Gastroesophageal sphincter (tissue), 3 donors: Measurements from ENCODE around the gene ABHD17C.

Source experiments
- CTCF ChIP-seq, 4 experiments: fragments of 200-600 bp in 2 of 4; fragments of 450-650 bp in 2 of 4; sonication (generic) in 1 of 4; IDR thresholded peaks; one replicate each; pipeline ENCODE4 v1.5.1; 2017 to 2019; ENCODE audit warnings: antibody characterized with exemption in 4 of 4, mild to moderate bottlenecking in 2 of 4, moderate library complexity in 2 of 4
- EP300 ChIP-seq: sonication (generic); formaldehyde crosslinking; IDR thresholded peaks from one replicate; pipeline ENCODE4 v1.6.1; 2017; ENCODE audit warnings: antibody characterized with exemption, mild to moderate bottlenecking
- POLR2A ChIP-seq, 2 donors: fragments of 450-650 bp; IDR thresholded peaks; one replicate each; pipeline ENCODE4 v1.6.1; 2017; ENCODE audit warnings: antibody characterized with exemption in 2 of 2, mild to moderate bottlenecking in 2 of 2, moderate library complexity in 1 of 2

- TF ChIP-seq EP300 (no peak), CTCF (IDR thresholded peaks at IDR 0.05) (no peak), POLR2A (IDR thresholded peaks at IDR 0.05) (no peak)
Measured at GRCh38 chr15:80733460-80733859, 38.4 kb downstream of the ABHD17C start.
